Measurements from ENCODE around the gene CTNND1.

Gene CTNND1

GRCh38 chr11:57779276-57779675, 17.7 kb downstream of the CTNND1 start:
- H3K27me3 ChIP-seq (replicated peaks; ENCODE audit: control insufficient read depth, insufficient read depth, low read length): no peaks in the 10 kb centered on the region
- peak overlapping the region; percentile 67 for H3K4me3 ChIP-seq (ENCODE audit: low read length)
- H3K4me1 ChIP-seq (ENCODE audit: control insufficient read depth, insufficient read depth, low read length): peaks cover 50% of the 10 kb centered on the region
- no peaks in the 10 kb centered on the region for H3K9me3 ChIP-seq (ENCODE audit: control insufficient read depth, low read length)
- no peaks in the 10 kb centered on the region for H3K36me3 ChIP-seq (ENCODE audit: control insufficient read depth, insufficient read depth, low read length, severe bottlenecking)
- DNase-seq (ENCODE audit: low read depth): peak; percentile 83
- peak overlapping the region; percentile 66 for H3K9ac ChIP-seq (ENCODE audit: low read length)

GRCh38 chr11:57781529-57781943, 19.9 kb downstream of the CTNND1 start:
- peaks cover 38% of the 10 kb centered on the region for H3K4me1 ChIP-seq (ENCODE audit: control insufficient read depth, insufficient read depth, low read length)
- DNase-seq (ENCODE audit: low read depth): no peak

GRCh38 chr11:57785072-57785471, 23.5 kb downstream of the CTNND1 start:
- Histone ChIP-seq H3K4me3 (ENCODE audit: low read length) (no peak overlapping the region), H3K4me1 (ENCODE audit: control insufficient read depth, insufficient read depth, low read length) (peaks cover 32% of the 10 kb centered on the region), H3K27me3 (replicated peaks; ENCODE audit: control insufficient read depth, insufficient read depth, low read length) (no peaks in the 10 kb centered on the region), H3K36me3 (ENCODE audit: control insufficient read depth, insufficient read depth, low read length, severe bottlenecking) (no peaks in the 10 kb centered on the region), H3K9me3 (ENCODE audit: control insufficient read depth, low read length) (no peaks in the 10 kb centered on the region), H3K9ac (ENCODE audit: low read length) (no peak overlapping the region)
- DNase-seq (ENCODE audit: low read depth): no peak

More at GRCh38 chr11:57781529-57781943, 19.9 kb downstream of the CTNND1 start:
- Histone ChIP-seq H3K27me3 (replicated peaks; ENCODE audit: control insufficient read depth, insufficient read depth, low read length) (no peaks in the 10 kb centered on the region), H3K4me3 (ENCODE audit: low read length) (no peak overlapping the region), H3K36me3 (ENCODE audit: control insufficient read depth, insufficient read depth, low read length, severe bottlenecking) (no peaks in the 10 kb centered on the region), H3K9me3 (ENCODE audit: control insufficient read depth, low read length) (no peaks in the 10 kb centered on the region), H3K9ac (ENCODE audit: low read length) (no peak overlapping the region)

- no peak overlapping the region for H3K9ac ChIP-seq (ENCODE audit: low read length)
- H3K4me1 ChIP-seq (ENCODE audit: control insufficient read depth, insufficient read depth, low read length): peaks cover 30% of the 10 kb centered on the region
- peaks cover under 1% of the 10 kb centered on the region for H3K36me3 ChIP-seq (ENCODE audit: control insufficient read depth, insufficient read depth, low read length, severe bottlenecking)
- H3K9me3 ChIP-seq (ENCODE audit: control insufficient read depth, low read length): no peaks in the 10 kb centered on the region
- H3K27me3 ChIP-seq (replicated peaks; ENCODE audit: control insufficient read depth, insufficient read depth, low read length): no peaks in the 10 kb centered on the region
- H3K4me3 ChIP-seq (ENCODE audit: low read length): no peak overlapping the region
- DNase-seq (ENCODE audit: low read depth): no peak
Observed at GRCh38 chr11:57786436-57786835, 24.8 kb downstream of the CTNND1 start.

GRCh38 chr11:57787006-57787604, 25.5 kb downstream of the CTNND1 start:
- Histone ChIP-seq H3K4me1 (ENCODE audit: control insufficient read depth, insufficient read depth, low read length) (peaks cover 27% of the 10 kb centered on the region), H3K4me3 (ENCODE audit: low read length) (no peak overlapping the region), H3K9me3 (ENCODE audit: control insufficient read depth, low read length) (no peaks in the 10 kb centered on the region), H3K9ac (ENCODE audit: low read length) (no peak overlapping the region), H3K36me3 (ENCODE audit: control insufficient read depth, insufficient read depth, low read length, severe bottlenecking) (peaks cover 3% of the 10 kb centered on the region), H3K27me3 (replicated peaks; ENCODE audit: control insufficient read depth, insufficient read depth, low read length) (no peaks in the 10 kb centered on the region)
- DNase-seq (ENCODE audit: low read depth): no peak

GRCh38 chr11:57787920-57788702, 26.5 kb downstream of the CTNND1 start:
- Histone ChIP-seq H3K9me3 (ENCODE audit: control insufficient read depth, low read length) (no peaks in the 10 kb centered on the region), H3K27me3 (replicated peaks; ENCODE audit: control insufficient read depth, insufficient read depth, low read length) (no peaks in the 10 kb centered on the region), H3K4me3 (ENCODE audit: low read length) (no peak overlapping the region), H3K36me3 (ENCODE audit: control insufficient read depth, insufficient read depth, low read length, severe bottlenecking) (peaks cover 3% of the 10 kb centered on the region), H3K9ac (ENCODE audit: low read length) (no peak overlapping the region), H3K4me1 (ENCODE audit: control insufficient read depth, insufficient read depth, low read length) (peaks cover 32% of the 10 kb centered on the region)
- DNase-seq (ENCODE audit: low read depth): peak; percentile 21

- Histone ChIP-seq H3K9me3 (ENCODE audit: control insufficient read depth, low read length) (no peaks in the 10 kb centered on the region), H3K4me1 (ENCODE audit: control insufficient read depth, insufficient read depth, low read length) (peaks cover 35% of the 10 kb centered on the region), H3K27me3 (replicated peaks; ENCODE audit: control insufficient read depth, insufficient read depth, low read length) (no peaks in the 10 kb centered on the region), H3K36me3 (ENCODE audit: control insufficient read depth, insufficient read depth, low read length, severe bottlenecking) (peaks cover 6% of the 10 kb centered on the region), H3K9ac (ENCODE audit: low read length) (no peak overlapping the region), H3K4me3 (ENCODE audit: low read length) (no peak overlapping the region)
- DNase-seq (ENCODE audit: low read depth): no peak
Observed at GRCh38 chr11:57788703-57789088, 27.1 kb downstream of the CTNND1 start.

GRCh38 chr11:57791321-57792059, 29.9 kb downstream of the CTNND1 start:
- H3K27me3 ChIP-seq (replicated peaks; ENCODE audit: control insufficient read depth, insufficient read depth, low read length): no peaks in the 10 kb centered on the region
- peaks cover 21% of the 10 kb centered on the region for H3K36me3 ChIP-seq (ENCODE audit: control insufficient read depth, insufficient read depth, low read length, severe bottlenecking)
- H3K4me1 ChIP-seq (ENCODE audit: control insufficient read depth, insufficient read depth, low read length): peaks cover 34% of the 10 kb centered on the region
- no peaks in the 10 kb centered on the region for H3K9me3 ChIP-seq (ENCODE audit: control insufficient read depth, low read length)
- H3K9ac ChIP-seq (ENCODE audit: low read length): no peak overlapping the region
- H3K4me3 ChIP-seq (ENCODE audit: low read length): no peak overlapping the region
- no peak for DNase-seq (ENCODE audit: low read depth)

GRCh38 chr11:57792060-57792541, 30.5 kb downstream of the CTNND1 start:
- H3K27me3 ChIP-seq (replicated peaks; ENCODE audit: control insufficient read depth, insufficient read depth, low read length): no peaks in the 10 kb centered on the region
- no peak for DNase-seq (ENCODE audit: low read depth)
- H3K4me3 ChIP-seq (ENCODE audit: low read length): no peak overlapping the region
- peaks cover 26% of the 10 kb centered on the region for H3K36me3 ChIP-seq (ENCODE audit: control insufficient read depth, insufficient read depth, low read length, severe bottlenecking)
- peaks cover 28% of the 10 kb centered on the region for H3K4me1 ChIP-seq (ENCODE audit: control insufficient read depth, insufficient read depth, low read length)
- no peak overlapping the region for H3K9ac ChIP-seq (ENCODE audit: low read length)
- no peaks in the 10 kb centered on the region for H3K9me3 ChIP-seq (ENCODE audit: control insufficient read depth, low read length)

GRCh38 chr11:57792870-57793269, 31.3 kb downstream of the CTNND1 start:
- H3K36me3 ChIP-seq (ENCODE audit: control insufficient read depth, insufficient read depth, low read length, severe bottlenecking): peaks cover 26% of the 10 kb centered on the region
- no peak overlapping the region for H3K9ac ChIP-seq (ENCODE audit: low read length)
- no peaks in the 10 kb centered on the region for H3K9me3 ChIP-seq (ENCODE audit: control insufficient read depth, low read length)
- H3K27me3 ChIP-seq (replicated peaks; ENCODE audit: control insufficient read depth, insufficient read depth, low read length): no peaks in the 10 kb centered on the region
- peaks cover 21% of the 10 kb centered on the region for H3K4me1 ChIP-seq (ENCODE audit: control insufficient read depth, insufficient read depth, low read length)
- DNase-seq (ENCODE audit: low read depth): no peak
- H3K4me3 ChIP-seq (ENCODE audit: low read length): no peak overlapping the region
